MM.1S (cell line): ENCODE results near the gene MROH2A.

Experiments used
- DNase-seq: peaks from one replicate; pipeline ENCODE4 v3.0.0-alpha.2; 2015
- H2AFZ ChIP-seq: fragments of 300-600 bp; sonication (generic); 2 replicates; pipeline ENCODE4 v1.6.0; 2016; ENCODE audit warnings: antibody characterized with exemption, low read length
- H3F3A ChIP-seq: fragments of 300-600 bp; sonication (generic); 2 replicates; pipeline ENCODE4 v1.6.1; 2016; ENCODE audit warnings: mild to moderate bottlenecking, antibody characterized with exemption, low read length, moderate library complexity, mixed read lengths; ENCODE audit not compliant: insufficient read depth
- H3K27ac ChIP-seq: fragments of 300-600 bp; sonication (generic); 2 replicates; pipeline ENCODE4 v1.5.1; 2016; ENCODE audit warnings: mild to moderate bottlenecking, low read length
- H3K27me3 ChIP-seq: fragments of 300-600 bp; sonication (generic); replicated peaks from 2 replicates; pipeline ENCODE4 v1.6.0; 2016; ENCODE audit warnings: low read length; ENCODE audit not compliant: insufficient read depth
- H3K36me3 ChIP-seq: fragments of 300-600 bp; sonication (generic); replicated peaks from 2 replicates; pipeline ENCODE4 v1.6.1; 2016; ENCODE audit warnings: mild to moderate bottlenecking, low read length, mixed read lengths; ENCODE audit not compliant: insufficient read depth
- H3K4me1 ChIP-seq: fragments of 300-600 bp; sonication (generic); 2 replicates; pipeline ENCODE4 v1.6.1; 2016; ENCODE audit warnings: low read length, mixed read lengths
- H3K4me2 ChIP-seq: fragments of 300-600 bp; sonication (generic); 2 replicates; pipeline ENCODE4 v1.6.0; 2016; ENCODE audit warnings: low read depth, low read length
- H3K4me3 ChIP-seq: fragments of 300-600 bp; sonication (generic); 2 replicates; pipeline ENCODE4 v1.5.1; 2016; ENCODE audit warnings: low read length, mixed read lengths
- H3K79me2 ChIP-seq: fragments of 300-600 bp; sonication (generic); 2 replicates; pipeline ENCODE4 v1.6.1; 2016; ENCODE audit warnings: mixed run types, low read length, mixed read lengths
- H3K9ac ChIP-seq: fragments of 300-600 bp; sonication (generic); 2 replicates; pipeline ENCODE4 v1.6.1; 2016; ENCODE audit warnings: low read length, mixed read lengths
- H3K9me2 ChIP-seq: fragments of 300-600 bp; sonication (generic); replicated peaks from 2 replicates; pipeline ENCODE4 v1.6.1; 2016; ENCODE audit warnings: mild to moderate bottlenecking, low read length, mixed read lengths; ENCODE audit not compliant: insufficient read depth
- H3K9me3 ChIP-seq: fragments of 300-600 bp; sonication (generic); replicated peaks from 2 replicates; pipeline ENCODE4 v1.6.1; 2016; ENCODE audit warnings: mild to moderate bottlenecking, low read length, mixed read lengths; ENCODE audit not compliant: insufficient read depth
- H4K20me1 ChIP-seq: fragments of 300-600 bp; sonication (generic); 2 replicates; pipeline ENCODE4 v1.6.1; 2016; ENCODE audit warnings: mild to moderate bottlenecking, low read length, moderate library complexity, mixed read lengths; ENCODE audit not compliant: insufficient read depth
- EZH2 ChIP-seq: fragments of 300-600 bp; sonication (generic); optimal IDR thresholded peaks from 2 replicates; pipeline ENCODE3; 2017; ENCODE audit warnings: low read depth, mild to moderate bottlenecking, antibody characterized with exemption, low read length, mixed read lengths
- EZH2phosphoT487 ChIP-seq: fragments of 300-600 bp; sonication (generic); IDR thresholded peaks from 2 replicates; pipeline ENCODE4 v1.6.1; 2018; ENCODE audit warnings: antibody characterized with exemption, low read length
- TF ChIP-seq, protein P1 (sequence below): fragments of 300-600 bp; sonication (generic); IDR thresholded peaks from 2 replicates; pipeline ENCODE4 v1.5.1; 2016; ENCODE audit warnings: antibody characterized with exemption, low read length, mixed read lengths

MROH2A gene

DNA sequence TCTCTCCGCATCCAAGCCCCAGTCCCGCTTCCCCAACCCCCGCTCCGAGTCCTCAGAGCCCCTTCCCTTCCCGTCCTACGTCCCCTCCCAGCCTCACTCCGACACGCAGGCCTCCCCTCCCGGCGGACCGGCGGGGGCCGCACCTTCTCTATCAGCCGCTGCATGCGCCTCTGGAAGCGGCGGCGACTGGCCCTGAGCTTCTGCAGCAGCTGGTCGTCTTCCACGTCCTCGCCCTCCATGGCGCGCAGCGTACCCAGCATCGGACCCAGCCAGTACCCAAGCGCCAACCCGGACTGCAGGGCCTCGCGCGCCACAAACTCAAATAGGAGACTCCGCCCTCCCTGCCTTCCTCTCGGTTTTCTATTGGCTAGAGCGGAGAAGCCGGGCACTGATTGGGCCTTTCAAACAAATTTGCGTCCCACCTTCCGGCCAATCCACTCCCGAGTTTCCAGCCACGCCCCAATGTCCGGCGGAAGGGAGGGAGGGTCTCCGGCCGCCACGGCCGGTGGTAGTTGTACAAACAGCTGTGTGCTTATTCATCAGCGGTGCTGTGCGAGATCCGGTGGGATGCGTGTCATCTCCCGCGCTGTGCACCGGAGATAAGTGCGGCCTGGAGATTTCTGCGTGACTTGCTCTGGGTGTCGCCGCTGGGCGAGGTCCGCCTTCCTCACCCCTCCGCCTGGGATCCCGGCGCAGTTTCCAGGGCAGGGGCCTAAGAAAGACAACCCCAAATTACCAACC lies 76.3 kb downstream of the MROH2A start, which contains the start of gene HJURP:
TSS of gene HJURP (minus strand) at position 295 of the 741 bp plus-strand sequence. CDS start at position 260, 35 bp downstream.
- H3K27me3 ChIP-seq: no peaks in the 10 kb centered on the region
- H3K36me3 ChIP-seq: 0 out of 2 replicates have a peak, but pooled peaks cover 2% of the 10 kb centered on the region
- H3K4me3 ChIP-seq: peak within 1 kb of the TSS; percentile 88
- H3K9me3 ChIP-seq: no peaks in the 10 kb centered on the region
- 0 out of 2 replicates have a peak, but pooled peaks cover 3% of the 10 kb centered on the region for H3K4me1 ChIP-seq
- H3K27ac ChIP-seq: peak within 1 kb of the TSS; percentile 44; the same call in 1 of the 2 replicates
- no peaks in the 10 kb centered on the region for H3K9me2 ChIP-seq
- H3K4me2 ChIP-seq: peak within 1 kb of the TSS; percentile 73
- no peak for TF ChIP-seq EZH2phosphoT487
- TF ChIP-seq EZH2: no peak
- TF ChIP-seq, protein P1, sequence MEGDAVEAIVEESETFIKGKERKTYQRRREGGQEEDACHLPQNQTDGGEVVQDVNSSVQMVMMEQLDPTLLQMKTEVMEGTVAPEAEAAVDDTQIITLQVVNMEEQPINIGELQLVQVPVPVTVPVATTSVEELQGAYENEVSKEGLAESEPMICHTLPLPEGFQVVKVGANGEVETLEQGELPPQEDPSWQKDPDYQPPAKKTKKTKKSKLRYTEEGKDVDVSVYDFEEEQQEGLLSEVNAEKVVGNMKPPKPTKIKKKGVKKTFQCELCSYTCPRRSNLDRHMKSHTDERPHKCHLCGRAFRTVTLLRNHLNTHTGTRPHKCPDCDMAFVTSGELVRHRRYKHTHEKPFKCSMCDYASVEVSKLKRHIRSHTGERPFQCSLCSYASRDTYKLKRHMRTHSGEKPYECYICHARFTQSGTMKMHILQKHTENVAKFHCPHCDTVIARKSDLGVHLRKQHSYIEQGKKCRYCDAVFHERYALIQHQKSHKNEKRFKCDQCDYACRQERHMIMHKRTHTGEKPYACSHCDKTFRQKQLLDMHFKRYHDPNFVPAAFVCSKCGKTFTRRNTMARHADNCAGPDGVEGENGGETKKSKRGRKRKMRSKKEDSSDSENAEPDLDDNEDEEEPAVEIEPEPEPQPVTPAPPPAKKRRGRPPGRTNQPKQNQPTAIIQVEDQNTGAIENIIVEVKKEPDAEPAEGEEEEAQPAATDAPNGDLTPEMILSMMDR: no peak
- H4K20me1 ChIP-seq: no peaks in the 10 kb centered on the region
- peak; percentile 96 for DNase-seq
- no peaks in the 10 kb centered on the region for H3F3A ChIP-seq
- peak within 1 kb of the TSS; percentile 91 for H3K9ac ChIP-seq
- peak within 1 kb of the TSS; percentile 94 for H2AFZ ChIP-seq
- H3K79me2 ChIP-seq: peaks cover 48% of the 10 kb centered on the region

DNA sequence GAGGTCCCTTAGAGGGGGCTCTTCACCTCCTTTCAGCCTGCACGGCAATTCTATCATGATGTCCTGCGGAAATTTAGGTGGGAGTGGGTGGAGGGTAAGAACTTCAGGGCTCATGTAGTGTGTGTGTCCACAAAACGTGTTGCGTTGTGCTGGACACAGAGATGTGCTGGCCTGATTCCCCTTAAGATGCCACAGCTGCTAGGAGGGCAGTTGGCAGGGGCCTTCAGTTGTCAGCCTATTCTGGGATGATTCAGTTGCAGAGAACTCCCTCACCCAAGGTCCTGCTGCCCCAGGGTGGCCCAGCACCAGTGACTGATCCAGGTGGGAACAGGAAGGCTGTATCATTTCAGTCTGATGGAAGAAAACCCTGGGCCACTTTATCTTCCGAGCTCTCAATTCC lies 77.2 kb downstream of the MROH2A start:
- Histone ChIP-seq H2AFZ (no peak overlapping the region), H3K27me3 (no peaks in the 10 kb centered on the region), H3K27ac (no peak overlapping the region), H3F3A (no peaks in the 10 kb centered on the region), H3K4me2 (peak overlapping the region; percentile 68; the same call in 1 of the 2 replicates), H3K9ac (no peak overlapping the region), H3K36me3 (0 out of 2 replicates have a peak, but pooled peaks cover 2% of the 10 kb centered on the region), H3K79me2 (peaks cover 39% of the 10 kb centered on the region), H4K20me1 (no peaks in the 10 kb centered on the region), H3K9me2 (no peaks in the 10 kb centered on the region), H3K9me3 (no peaks in the 10 kb centered on the region), H3K4me3 (no peak overlapping the region), H3K4me1 (0 out of 2 replicates have a peak, but pooled peaks cover 3% of the 10 kb centered on the region)
- TF ChIP-seq EZH2: no peak
- TF ChIP-seq, protein P1: no peak
- TF ChIP-seq EZH2phosphoT487: no peak
- DNase-seq: no peak

DNA sequence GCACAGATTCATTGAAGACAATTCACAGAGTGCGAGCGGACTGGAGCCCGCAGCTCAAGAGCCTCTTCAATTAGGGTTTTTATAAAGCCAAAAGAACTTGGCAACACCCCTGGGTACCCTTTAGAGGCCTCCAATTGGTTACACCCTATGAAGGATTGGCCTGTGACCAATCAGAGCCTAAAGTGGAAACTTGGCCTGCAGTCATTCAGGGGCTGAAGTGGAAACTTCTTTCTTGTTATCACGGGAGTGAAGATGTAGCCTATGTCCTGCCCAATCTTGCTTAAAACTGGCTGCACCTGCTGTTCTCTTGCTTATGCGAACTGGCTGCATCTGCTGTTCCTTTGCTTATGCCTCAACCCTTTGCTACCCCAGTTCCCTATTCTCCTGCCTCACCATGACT lies 78.1 kb downstream of the MROH2A start:
- Histone ChIP-seq H2AFZ (no peak overlapping the region), H3K27me3 (no peaks in the 10 kb centered on the region), H3K9me3 (no peaks in the 10 kb centered on the region), H3K9me2 (no peaks in the 10 kb centered on the region), H3K36me3 (0 out of 2 replicates have a peak, but pooled peaks cover 2% of the 10 kb centered on the region), H3K27ac (no peak overlapping the region), H3K9ac (no peak overlapping the region), H3K4me1 (0 out of 2 replicates have a peak, but pooled peaks cover 3% of the 10 kb centered on the region), H3K4me2 (no peak overlapping the region), H3K4me3 (no peak overlapping the region), H4K20me1 (no peaks in the 10 kb centered on the region), H3F3A (no peaks in the 10 kb centered on the region), H3K79me2 (peaks cover 31% of the 10 kb centered on the region)
- no peak for TF ChIP-seq EZH2phosphoT487
- DNase-seq: no peak
